ENCODE results near the gene HAPLN3.

Gene HAPLN3

GRCh38 chr15:88844749-88845386, 50.5 kb downstream of the HAPLN3 start:
- in situ Hi-C loops (cut with MboI; ENCODE audit: low pct_unique_long_range_greater_than_20kb, low sequenced_read_pairs, unreplicated experiment), result loop anchor here (25.0 kb wide), 1 partner anchor 358 kb away; no protein-coding TSS in a partner anchor
- DNase-seq (ENCODE audit: low spot score), result no peak

GRCh38 chr15:88843334-88843733, 52.0 kb downstream of the HAPLN3 start:
- TF ChIP-seq CTCF (IDR thresholded peaks at IDR 0.05; ENCODE audit: extremely low read depth, insufficient read depth, missing control alignments), result no peak
- in situ Hi-C loops (cut with MboI; ENCODE audit: low pct_unique_long_range_greater_than_20kb, low sequenced_read_pairs, unreplicated experiment), result loop anchor here (25.0 kb wide), 1 partner anchor 356 kb away; no protein-coding TSS in a partner anchor
- no peak for DNase-seq (ENCODE audit: low spot score)

More at GRCh38 chr15:88844749-88845386, 50.5 kb downstream of the HAPLN3 start:
- no peak for TF ChIP-seq CTCF (IDR thresholded peaks at IDR 0.05; ENCODE audit: extremely low read depth, insufficient read depth, missing control alignments)

- no peak for TF ChIP-seq CTCF (IDR thresholded peaks at IDR 0.05; ENCODE audit: extremely low read depth, insufficient read depth, missing control alignments)
- in situ Hi-C loops (cut with MboI; ENCODE audit: low pct_unique_long_range_greater_than_20kb, low sequenced_read_pairs, unreplicated experiment), result loop anchor here (25.0 kb wide), 1 partner anchor 355 kb away; no protein-coding TSS in a partner anchor
- no peak for DNase-seq (ENCODE audit: low spot score)
Observed at GRCh38 chr15:88842156-88842555, 53.2 kb downstream of the HAPLN3 start.

GRCh38 chr15:88841236-88841635, 54.1 kb downstream of the HAPLN3 start:
- in situ Hi-C loops (cut with MboI; ENCODE audit: low pct_unique_long_range_greater_than_20kb, low sequenced_read_pairs, unreplicated experiment), result loop anchor here (25.0 kb wide), 1 partner anchor 354 kb away; no protein-coding TSS in a partner anchor
- no peak for TF ChIP-seq CTCF (IDR thresholded peaks at IDR 0.05; ENCODE audit: extremely low read depth, insufficient read depth, missing control alignments)
- DNase-seq (ENCODE audit: low spot score), result no peak

- in situ Hi-C loops (cut with MboI; ENCODE audit: low pct_unique_long_range_greater_than_20kb, low sequenced_read_pairs, unreplicated experiment), result loop anchor here (25.0 kb wide), 1 partner anchor 353 kb away; no protein-coding TSS in a partner anchor
- DNase-seq (ENCODE audit: low spot score), result no peak
- TF ChIP-seq CTCF (IDR thresholded peaks at IDR 0.05; ENCODE audit: extremely low read depth, insufficient read depth, missing control alignments), result no peak
Observed at GRCh38 chr15:88839961-88840360, 55.4 kb downstream of the HAPLN3 start.

- in situ Hi-C loops (cut with MboI; ENCODE audit: low pct_unique_long_range_greater_than_20kb, low sequenced_read_pairs, unreplicated experiment), result loop anchor here (25.0 kb wide), 1 partner anchor 352 kb away; no protein-coding TSS in a partner anchor
- no peak for DNase-seq (ENCODE audit: low spot score)
- TF ChIP-seq CTCF (IDR thresholded peaks at IDR 0.05; ENCODE audit: extremely low read depth, insufficient read depth, missing control alignments), result no peak
Observed at GRCh38 chr15:88839146-88839545, 56.2 kb downstream of the HAPLN3 start.

All from GM13977 (cell line).